ENCODE measurements around the gene LRRC45. TPM values are rescaled to one million over a fixed set of nuclear protein-coding genes. Genes with fewer than 3 reads are reported as not detected.

Gene LRRC45
- total and polyA plus RNA-seq, 2 donors = 8.7 to 14.9 TPM

GRCh38 chr17:82079001-82079677, 56.0 kb downstream of the LRRC45 start:
- no peaks in the 10 kb centered on the region for H3K4me1 ChIP-seq (ENCODE audit: insufficient read depth)
- H3K4me3 ChIP-seq (ENCODE audit: low read depth, low read length) = no peak overlapping the region
- peaks cover 21% of the 10 kb centered on the region for H3K36me3 ChIP-seq (ENCODE audit: insufficient read depth)
- WGBS = 92% methylated on average over 47 of the region's 47 CpGs
- no peak for DNase-seq (ENCODE audit: extremely low spot score)
- no peak overlapping the region for H3K27ac ChIP-seq (ENCODE audit: low read depth)

- no peak for DNase-seq (ENCODE audit: extremely low spot score)
- H3K4me3 ChIP-seq (ENCODE audit: low read depth, low read length) = no peak overlapping the region
- peaks cover 23% of the 10 kb centered on the region for H3K36me3 ChIP-seq (ENCODE audit: insufficient read depth)
- no peaks in the 10 kb centered on the region for H3K4me1 ChIP-seq (ENCODE audit: insufficient read depth)
- 88% methylated on average over 36 of the region's 36 CpGs for WGBS
- no peak overlapping the region for H3K27ac ChIP-seq (ENCODE audit: low read depth)
Observed at GRCh38 chr17:82080048-82080788, 57.1 kb downstream of the LRRC45 start.

Other genes with a start within 250 kb of the LRRC45 start
- gene GCGR, start 219.2 kb upstream of the LRRC45 start, total RNA-seq = not detected
- 0.16 TPM for gene GCGR, start 219.2 kb upstream of the LRRC45 start, polyA plus RNA-seq
- 43.8 TPM for gene MCRIP1, start 190.0 kb upstream of the LRRC45 start, total RNA-seq
- 190 TPM for gene MCRIP1, start 190.0 kb upstream of the LRRC45 start, polyA plus RNA-seq
- gene PPP1R27, start 188.3 kb upstream of the LRRC45 start, total RNA-seq = not detected
- not detected for gene PPP1R27, start 188.3 kb upstream of the LRRC45 start, polyA plus RNA-seq
- gene P4HB, start 162.8 kb upstream of the LRRC45 start, total RNA-seq = 262 TPM
- gene P4HB, start 162.8 kb upstream of the LRRC45 start, polyA plus RNA-seq = 367 TPM
- gene ARHGDIA, start 152.0 kb upstream of the LRRC45 start, total RNA-seq = 31.0 TPM
- gene ARHGDIA, start 152.0 kb upstream of the LRRC45 start, polyA plus RNA-seq = 277 TPM
- gene ALYREF, start 131.7 kb upstream of the LRRC45 start, total RNA-seq = 51.3 TPM
- gene ALYREF, start 131.7 kb upstream of the LRRC45 start, polyA plus RNA-seq = 47.6 TPM
- gene ANAPC11, start 131.6 kb upstream of the LRRC45 start, total RNA-seq = 51.6 TPM
- gene ANAPC11, start 131.6 kb upstream of the LRRC45 start, polyA plus RNA-seq = 245 TPM
- 0.69 TPM for gene NPB, start 121.1 kb upstream of the LRRC45 start, total RNA-seq
- 0.85 TPM for gene NPB, start 121.1 kb upstream of the LRRC45 start, polyA plus RNA-seq
- 9.8 TPM for gene PCYT2, start 111.9 kb upstream of the LRRC45 start, total RNA-seq
- 36.0 TPM for gene PCYT2, start 111.9 kb upstream of the LRRC45 start, polyA plus RNA-seq
- gene SIRT7, start 105.1 kb upstream of the LRRC45 start, total RNA-seq = 3.9 TPM
- 22.7 TPM for gene SIRT7, start 105.1 kb upstream of the LRRC45 start, polyA plus RNA-seq
- gene MAFG, start 95.6 kb upstream of the LRRC45 start, total RNA-seq = 7.6 TPM
- gene MAFG, start 95.6 kb upstream of the LRRC45 start, polyA plus RNA-seq = 31.3 TPM
- gene PYCR1, start 86.0 kb upstream of the LRRC45 start, total RNA-seq = 57.2 TPM
- 8.1 TPM for gene PYCR1, start 86.0 kb upstream of the LRRC45 start, polyA plus RNA-seq
- gene MYADML2, start 76.1 kb upstream of the LRRC45 start, total RNA-seq = 0.42 TPM
- not detected for gene MYADML2, start 76.1 kb upstream of the LRRC45 start, polyA plus RNA-seq
- gene NOTUM, start 62.1 kb upstream of the LRRC45 start, total RNA-seq = 1.3 TPM
- 2.5 TPM for gene NOTUM, start 62.1 kb upstream of the LRRC45 start, polyA plus RNA-seq
- 18.0 TPM for gene ASPSCR1, start 45.7 kb upstream of the LRRC45 start, total RNA-seq
- 28.6 TPM for gene ASPSCR1, start 45.7 kb upstream of the LRRC45 start, polyA plus RNA-seq
- gene CENPX, start 427 bp upstream of the LRRC45 start, total RNA-seq = 19.1 TPM
- gene CENPX, start 427 bp upstream of the LRRC45 start, polyA plus RNA-seq = 124 TPM
- 10.4 TPM for gene RAC3, start 8.4 kb downstream of the LRRC45 start, total RNA-seq
- gene RAC3, start 8.4 kb downstream of the LRRC45 start, polyA plus RNA-seq = 5.9 TPM
- 17.2 TPM for gene DCXR, start 14.4 kb downstream of the LRRC45 start, total RNA-seq
- gene DCXR, start 14.4 kb downstream of the LRRC45 start, polyA plus RNA-seq = 129 TPM
- 16.5 TPM for gene RFNG, start 28.5 kb downstream of the LRRC45 start, total RNA-seq
- 47.0 TPM for gene RFNG, start 28.5 kb downstream of the LRRC45 start, polyA plus RNA-seq
- 37.3 TPM for gene GPS1, start 28.6 kb downstream of the LRRC45 start, total RNA-seq
- 95.4 TPM for gene GPS1, start 28.6 kb downstream of the LRRC45 start, polyA plus RNA-seq
- 24.5 TPM for gene DUS1L, start 42.5 kb downstream of the LRRC45 start, total RNA-seq
- gene DUS1L, start 42.5 kb downstream of the LRRC45 start, polyA plus RNA-seq = 67.5 TPM
- gene FASN, start 74.9 kb downstream of the LRRC45 start, total RNA-seq = 24.1 TPM
- 116 TPM for gene FASN, start 74.9 kb downstream of the LRRC45 start, polyA plus RNA-seq
- gene CCDC57, start 189.5 kb downstream of the LRRC45 start, total RNA-seq = 25.9 TPM
- 23.7 TPM for gene CCDC57, start 189.5 kb downstream of the LRRC45 start, polyA plus RNA-seq
- 29.9 TPM for gene SLC16A3, start 205.7 kb downstream of the LRRC45 start, total RNA-seq
- gene SLC16A3, start 205.7 kb downstream of the LRRC45 start, polyA plus RNA-seq = 65.5 TPM